HepG2 (cell line): ENCODE data around the gene ABCG1. TPM values are rescaled to one million over a fixed set of nuclear protein-coding genes. Genes with fewer than 3 reads are reported as not detected.

Experiments used
- ATAC-seq: fragments of 200-7000 bp; cut with Tn5 transposase; 3 replicates; pipeline ENCODE4 v1.9.1; 2020; ENCODE audit warnings: mild to moderate bottlenecking, moderate library complexity
- BruUV-seq: library from RNA; stranded (reverse); fragments of 400-500 nt; replicated peaks from 2 replicates; lab custom pipeline; 2021; lab: Mats Ljungman, UMichigan
- CTCF ChIA-PET: fragments of 300-600 bp; formaldehyde crosslinking; extraction: SDS; loops from one replicate; lab custom pipeline; 2021; ENCODE audit warnings: low total read pairs, inconsistent platforms, low intra/inter-chr PET ratio; lab: Yijun Ruan, JAX
- POLR2A ChIA-PET: fragments of 350-600 bp; sonication (Branson Sonifier 250); formaldehyde crosslinking; loops from one replicate; lab custom pipeline; 2020; ENCODE audit warnings: antibody characterized with exemption, inconsistent platforms; lab: Yijun Ruan, JAX
- DNase-seq: peaks from one replicate; pipeline ENCODE4 v3.0.0-alpha.2; 2015; ENCODE audit warnings: low spot score
- FAIRE-seq: peaks from 3 replicates; lab custom pipeline; 2011; peaks lifted over from hg19 to GRCh38; lab: Jason Lieb, UNC
- H2AFZ ChIP-seq: one replicate; pipeline ENCODE4 v1.6.1; 2011; ENCODE audit warnings: low read length, inconsistent platforms
- H3K27ac ChIP-seq: fragments of 300-600 bp; 3 replicates; pipeline ENCODE4 v1.8.0; 2011; ENCODE audit warnings: mixed run types, mild to moderate bottlenecking, mixed read lengths, low read length, inconsistent platforms; ENCODE audit not compliant: insufficient read depth; ENCODE audit errors: extremely low read length
- H3K27me3 ChIP-seq, 2 experiments: fragments of 200-600 bp in 1 of 2; 2 replicates in 1 of 2; 3 replicates in 1 of 2; pipeline versions ENCODE4 v1.6.0 to v1.8.0; 2011; ENCODE audit warnings: low read length in 2 of 2, mild to moderate bottlenecking in 2 of 2, moderate library complexity in 2 of 2, inconsistent platforms in 1 of 2; ENCODE audit not compliant: insufficient read depth in 2 of 2, control insufficient read depth in 1 of 2
- H3K36me3 ChIP-seq, 2 experiments: fragments of 200-600 bp in 1 of 2; replicated peaks in 1 of 2; 2 replicates in 1 of 2; 3 replicates in 1 of 2; pipeline versions ENCODE4 v1.5.1 to v1.8.0; 2011; ENCODE audit warnings: low read length in 2 of 2, inconsistent platforms in 1 of 2; ENCODE audit not compliant: insufficient read depth in 2 of 2, control insufficient read depth in 1 of 2
- H3K4me1 ChIP-seq: 2 replicates; pipeline ENCODE4 v1.5.1; 2012; ENCODE audit warnings: low read length, inconsistent platforms; ENCODE audit not compliant: insufficient read depth
- H3K4me2 ChIP-seq: 2 replicates; pipeline ENCODE4 v1.6.0; 2011; ENCODE audit warnings: low read depth, low read length, inconsistent platforms
- H3K4me3 ChIP-seq, 3 experiments: fragments of 200-600 bp in 1 of 3; sonication (generic), shearing (Covaris generic) in 1 of 3; replicated peaks in 1 of 3; 2 replicates each; pipeline ENCODE4 v1.5.1; 2011 to 2016; ENCODE audit warnings: low read length in 3 of 3, inconsistent platforms in 2 of 3, low read depth in 2 of 3, mild to moderate bottlenecking in 2 of 3, control low read depth in 1 of 3, mixed read lengths in 1 of 3; ENCODE audit not compliant: insufficient read depth in 1 of 3
- H3K79me2 ChIP-seq: one replicate; pipeline ENCODE4 v1.6.1; 2011; ENCODE audit warnings: low read length, inconsistent platforms; ENCODE audit not compliant: insufficient read depth
- H3K9ac ChIP-seq: 2 replicates; pipeline ENCODE4 v1.6.0; 2011; ENCODE audit warnings: mild to moderate bottlenecking, low read depth, low read length, inconsistent platforms; ENCODE audit not compliant: insufficient read depth
- H3K9me3 ChIP-seq: 2 replicates; pipeline ENCODE4 v1.5.1; 2012; ENCODE audit warnings: mild to moderate bottlenecking, low read length
- H4K20me1 ChIP-seq: 2 replicates; pipeline ENCODE4 v1.6.0; 2011; ENCODE audit warnings: inconsistent platforms, mild to moderate bottlenecking, low read length, moderate library complexity; ENCODE audit not compliant: insufficient read depth
- AGO1 ChIP-seq: fragments of 200-400 bp; formaldehyde crosslinking; IDR thresholded peaks from 2 replicates; pipeline ENCODE4 v1.6.1; 2017; ENCODE audit warnings: mild to moderate bottlenecking, low read depth, low read length, moderate library complexity; ENCODE audit not compliant: poor library complexity, severe bottlenecking
- AGO2 ChIP-seq: fragments of 200-400 bp; formaldehyde crosslinking; optimal IDR thresholded peaks from 2 replicates; pipeline ENCODE3; 2017; ENCODE audit warnings: mild to moderate bottlenecking, low read depth, low read length, moderate library complexity
- EP300 ChIP-seq, 3 experiments: sonication (generic) in 1 of 3; formaldehyde crosslinking in 1 of 3; IDR thresholded peaks; 2 replicates each; pipeline versions ENCODE4 v1.5.1 to v1.6.1; 2011 to 2020; ENCODE audit warnings: low read depth in 2 of 3, low read length in 2 of 3, borderline replicate concordance in 1 of 3, improper control_type of control experiment in 1 of 3, mild to moderate bottlenecking in 1 of 3, missing genetic modification reagents in 1 of 3, moderate library complexity in 1 of 3
- SP140L ChIP-seq: sonication (generic); formaldehyde crosslinking; IDR thresholded peaks from 2 replicates; pipeline ENCODE4 v1.4.0; 2020; ENCODE audit warnings: missing genetic modification reagents, borderline replicate concordance
- ZBTB33 ChIP-seq: sonication (generic); formaldehyde crosslinking; IDR thresholded peaks from 2 replicates; pipeline ENCODE4 v1.4.0; 2020; ENCODE audit warnings: missing genetic modification reagents
- ZNF770 ChIP-seq: sonication (generic); formaldehyde crosslinking; IDR thresholded peaks from 2 replicates; pipeline ENCODE4 v1.5.0; 2020; ENCODE audit warnings: mild to moderate bottlenecking, missing genetic modification reagents
- WGBS: methylation state at CpG from one replicate; pipeline ENCODE4 v1.1.6; 2017; ENCODE audit warnings: low lambda C conversion rate; 5-methylcytosine and 5-hydroxymethylcytosine counted together
- in situ Hi-C: cut with HindIII; loops from 2 replicates; pipeline ENCODE4 v1.10.0; 2017; ENCODE audit warnings: low pct_unique_long_range_greater_than_20kb; ENCODE audit not compliant: extremely low pct_ligation_motif_present
- intact Hi-C: fragments of 100-400 bp; cut with micrococcal nuclease; formaldehyde crosslinking; loops from one replicate; pipeline ENCODE4 v1.10.0; 2022; ENCODE audit not compliant: unreplicated experiment
- polyA plus RNA-seq, 8 experiments: library from polyadenylated mRNA; depleted of rRNA in 3 of 8; stranded (reverse) in 7 of 8; unstranded in 1 of 8; fragments of >200 nt; fragmentation: Illumina TruSeq in 4 of 8; extraction: Trizol in 4 of 8; gene quantifications; 2 replicates each; pipeline versions ENCODE4 v1.2.1 to v1.2.3, GENCODE V29; 2011 to 2016; ENCODE audit warnings: low read depth in 4 of 8, missing spikeins in 1 of 8, mixed read lengths in 1 of 8; ENCODE audit not compliant: insufficient read depth in 1 of 8
- total RNA-seq, 5 experiments: library from RNA; depleted of rRNA; stranded (reverse); fragments of >200 nt; fragmentation: Illumina TruSeq; extraction: Trizol; gene quantifications; 2 replicates each; pipeline ENCODE4 v1.2.3, GENCODE V29; 2016; ENCODE audit warnings: low read depth in 1 of 5
- TF ChIP-seq, protein P1 (sequence below): sonication (generic); formaldehyde crosslinking; IDR thresholded peaks from 2 replicates; pipeline ENCODE4 v1.8.0; 2022; ENCODE audit warnings: mild to moderate bottlenecking, missing genetic modification reagents

ABCG1 gene
- total and polyA plus RNA-seq, 2 of the 13 experiments (the other 11 are each of a cell fraction or from before 2014, with no cell fraction given): 0.04 TPM; not detected in 1

DNA sequence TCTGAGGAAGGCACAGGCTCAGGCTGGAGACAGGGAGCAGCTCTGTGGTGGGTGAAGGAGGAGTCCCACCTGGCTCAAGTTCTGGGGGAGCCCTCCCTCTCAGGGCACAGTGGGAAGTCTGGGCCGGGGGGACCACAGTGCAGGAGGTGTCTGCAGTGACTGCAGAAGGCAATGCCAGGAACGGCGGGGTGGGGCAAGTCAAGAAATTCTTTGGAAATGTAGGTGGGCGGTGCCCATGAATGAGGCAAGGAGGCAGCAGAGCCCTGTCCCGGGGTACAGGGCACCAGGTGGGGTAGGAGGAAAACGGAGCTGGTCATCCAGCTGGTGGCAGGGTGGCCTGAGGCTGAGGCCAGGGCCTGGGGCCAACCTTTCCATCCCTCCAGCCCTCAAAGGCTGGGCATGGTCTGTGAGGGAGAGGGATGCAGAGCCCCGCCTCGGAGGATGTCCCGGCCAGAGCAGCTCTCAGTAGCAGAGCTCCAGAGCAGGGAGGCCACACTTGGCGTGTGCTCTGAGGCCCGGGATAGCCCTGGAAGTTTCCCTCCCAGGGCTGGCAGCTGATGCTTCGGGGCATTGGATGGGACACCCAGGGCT lies 91.6 kb downstream of the ABCG1 start:
- Histone ChIP-seq H3K9ac (no peak overlapping the region), H3K27ac (no peak overlapping the region), H2AFZ (no peak overlapping the region), H3K36me3 (no peaks in the 10 kb centered on the region), H4K20me1 (no peaks in the 10 kb centered on the region), H3K79me2 (no peaks in the 10 kb centered on the region), H3K27me3 (peaks cover 1 to 9% of the 10 kb centered on the region in 2 experiments; a peak in 4 of 5 replicates), H3K4me1 (peaks cover 51% of the 10 kb centered on the region), H3K4me3 (no peak overlapping the region), H3K9me3 (no peaks in the 10 kb centered on the region), H3K4me2 (no peak overlapping the region)
- intact Hi-C loops: no loop called here
- CTCF ChIA-PET: interaction anchor here (2.9 to 4.8 kb wide), 2 partner anchors 71 to 139 kb away, joined by 16 to 20 read pairs; no protein-coding TSS in a partner anchor
- no TSS peak for BruUV-seq
- no peak for FAIRE-seq
- DNase-seq: no peak
- TF ChIP-seq, protein P1, sequence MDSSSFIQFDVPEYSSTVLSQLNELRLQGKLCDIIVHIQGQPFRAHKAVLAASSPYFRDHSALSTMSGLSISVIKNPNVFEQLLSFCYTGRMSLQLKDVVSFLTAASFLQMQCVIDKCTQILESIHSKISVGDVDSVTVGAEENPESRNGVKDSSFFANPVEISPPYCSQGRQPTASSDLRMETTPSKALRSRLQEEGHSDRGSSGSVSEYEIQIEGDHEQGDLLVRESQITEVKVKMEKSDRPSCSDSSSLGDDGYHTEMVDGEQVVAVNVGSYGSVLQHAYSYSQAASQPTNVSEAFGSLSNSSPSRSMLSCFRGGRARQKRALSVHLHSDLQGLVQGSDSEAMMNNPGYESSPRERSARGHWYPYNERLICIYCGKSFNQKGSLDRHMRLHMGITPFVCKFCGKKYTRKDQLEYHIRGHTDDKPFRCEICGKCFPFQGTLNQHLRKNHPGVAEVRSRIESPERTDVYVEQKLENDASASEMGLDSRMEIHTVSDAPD (CRISPR knock-in tag): no peak
- TF ChIP-seq AGO2: peak; percentile 26
- TF ChIP-seq AGO1: peak; percentile 58
- no peak for TF ChIP-seq SP140L (CRISPR knock-in tag)
- no peak for ATAC-seq
- in situ Hi-C loops: no loop called here
- WGBS: 64% methylated on average over 6 of the region's 12 CpGs
- POLR2A ChIA-PET: no interaction called here

GRCh38 chr21:42311160-42311559 lies 92.2 kb downstream of the ABCG1 start:
- ATAC-seq: no peak
- Histone ChIP-seq H3K4me1 (peaks cover 57% of the 10 kb centered on the region), H3K27ac (no peak overlapping the region), H3K79me2 (no peaks in the 10 kb centered on the region), H2AFZ (no peak overlapping the region), H3K4me3 (no peak overlapping the region), H4K20me1 (no peaks in the 10 kb centered on the region), H3K9me3 (no peaks in the 10 kb centered on the region), H3K4me2 (no peak overlapping the region), H3K36me3 (no peaks in the 10 kb centered on the region), H3K9ac (no peak overlapping the region), H3K27me3 (peaks cover 1 to 9% of the 10 kb centered on the region in 2 experiments; a peak in 4 of 5 replicates)
- BruUV-seq: no TSS peak
- no peak for DNase-seq
- CTCF ChIA-PET: interaction anchor here (2.9 to 4.8 kb wide), 2 partner anchors 70 to 138 kb away, joined by 16 to 20 read pairs; no protein-coding TSS in a partner anchor
- intact Hi-C loops (no loop called here), in situ Hi-C loops (no loop called here)
- 77% methylated on average over 12 of the region's 14 CpGs for WGBS
- no peak for FAIRE-seq
- POLR2A ChIA-PET: no interaction called here
- TF ChIP-seq ZNF770 (CRISPR knock-in tag): peak; percentile 58; the same call in 1 of the 2 replicates
- TF ChIP-seq ZBTB33: peak; percentile 90
- no peak for TF ChIP-seq EP300 (IDR thresholded peaks at IDR 0.05; ENCODE audit: low read depth in 2 of 2, low read length in 2 of 2)
- TF ChIP-seq EP300 (CRISPR knock-in tag; IDR thresholded peaks at IDR 0.05; ENCODE audit: borderline replicate concordance): no peak
